GM12878 (cell line): ENCODE results near the gene GPR61. TPM values are rescaled to one million over a fixed set of nuclear protein-coding genes. Genes with fewer than 3 reads are reported as not detected.

Experiments
- ATAC-seq: fragments of 200-7000 bp; cut with Tn5 transposase; 3 replicates; pipeline ENCODE4 v1.9.1; 2020; ENCODE audit warnings: mild to moderate bottlenecking, moderate library complexity
- BruUV-seq: library from RNA; stranded (reverse); fragments of 400-500 nt; replicated peaks from 2 replicates; lab custom pipeline; 2021; lab: Mats Ljungman, UMichigan
- CTCF ChIA-PET: fragments of 300-600 bp; sonication (Branson Sonifier 250); formaldehyde crosslinking; extraction: SDS; loops from one replicate; lab custom pipeline; 2021; ENCODE audit warnings: inconsistent platforms; lab: Yijun Ruan, JAX
- POLR2A ChIA-PET: fragments of 350-600 bp; formaldehyde crosslinking; extraction: SDS; loops from one replicate; lab custom pipeline; 2021; ENCODE audit warnings: inconsistent platforms; lab: Charles Lee
- RAD21 ChIA-PET: fragments of 300-600 bp; sonication (Branson Sonifier 250); formaldehyde crosslinking; loops from one replicate; lab custom pipeline; 2023; ENCODE audit warnings: antibody characterized with exemption; ENCODE audit not compliant: unreplicated experiment; lab: Charles Lee
- SMC1A ChIA-PET: fragments of 300-600 bp; sonication (Branson Sonifier 250); formaldehyde crosslinking; loops from one replicate; lab custom pipeline; 2023; ENCODE audit not compliant: unreplicated experiment, uncharacterized antibody; lab: Charles Lee
- DNase-seq: peaks from one replicate; pipeline ENCODE4 v3.0.0-alpha.2; 2011; ENCODE audit warnings: low read depth, low spot score
- FAIRE-seq: peaks from 3 replicates; lab custom pipeline; 2011; peaks lifted over from hg19 to GRCh38; lab: Jason Lieb, UNC
- H2AFZ ChIP-seq: 2 replicates; pipeline ENCODE4 v1.6.0; 2011; ENCODE audit warnings: low read depth, low read length, control low read depth; ENCODE audit not compliant: control insufficient read depth
- H3K27ac ChIP-seq: 2 replicates; pipeline ENCODE4 v1.5.1; 2011; ENCODE audit warnings: control low read depth; ENCODE audit not compliant: control insufficient read depth, insufficient read depth
- H3K27me3 ChIP-seq, 2 experiments: replicated peaks in 1 of 2; 2 replicates each; pipeline versions ENCODE4 v1.6.0 to v1.6.1; 2011; ENCODE audit warnings: low read length in 1 of 2; ENCODE audit not compliant: control insufficient read depth in 2 of 2, insufficient read depth in 2 of 2
- H3K36me3 ChIP-seq, 2 experiments: 2 replicates each; pipeline ENCODE4 v1.5.1; 2011; ENCODE audit warnings: low read length in 1 of 2; ENCODE audit not compliant: control insufficient read depth in 2 of 2, insufficient read depth in 2 of 2
- H3K4me1 ChIP-seq: 2 replicates; pipeline ENCODE4 v1.6.1; 2011; ENCODE audit warnings: mild to moderate bottlenecking, low read length, moderate library complexity, mixed read lengths; ENCODE audit not compliant: control insufficient read depth, insufficient read depth
- H3K4me2 ChIP-seq: 2 replicates; pipeline ENCODE4 v1.6.0; 2011; ENCODE audit warnings: control low read depth; ENCODE audit not compliant: control insufficient read depth, insufficient read depth
- H3K4me3 ChIP-seq: fragments of 200-600 bp; sonication (generic); 2 replicates; pipeline ENCODE4 v1.5.1; 2016
- H3K79me2 ChIP-seq: 2 replicates; pipeline ENCODE4 v1.6.0; 2011; ENCODE audit warnings: low read length; ENCODE audit not compliant: control insufficient read depth, insufficient read depth
- H3K9ac ChIP-seq: 2 replicates; pipeline ENCODE4 v1.8.0; 2011; ENCODE audit warnings: low read length, control low read depth, mixed read lengths; ENCODE audit not compliant: control insufficient read depth, insufficient read depth
- H3K9me3 ChIP-seq: replicated peaks from 3 replicates; pipeline ENCODE4 v1.5.1; 2011; ENCODE audit warnings: mild to moderate bottlenecking, low read length; ENCODE audit not compliant: control insufficient read depth, insufficient read depth
- H4K20me1 ChIP-seq: 2 replicates; pipeline ENCODE4 v1.6.0; 2011; ENCODE audit not compliant: control insufficient read depth, insufficient read depth
- BMI1 ChIP-seq: fragments of 450-650 bp; IDR thresholded peaks from 2 replicates; pipeline ENCODE4 v1.6.1; 2016; ENCODE audit warnings: mild to moderate bottlenecking, moderate library complexity, borderline replicate concordance
- BRCA1 ChIP-seq: IDR thresholded peaks from 2 replicates; pipeline ENCODE4 v1.6.1; 2011; ENCODE audit warnings: low read depth, low read length, improper control_type of control experiment
- EP300 ChIP-seq, 2 experiments: fragments of 150-350 bp in 1 of 2; IDR thresholded peaks; 2 replicates each; pipeline ENCODE4 v1.6.1; 2011 to 2012; ENCODE audit warnings: low read depth in 2 of 2, low read length in 2 of 2, borderline replicate concordance in 1 of 2, improper control_type of control experiment in 1 of 2, inconsistent platforms in 1 of 2; ENCODE audit not compliant: control insufficient read depth in 1 of 2
- MYC ChIP-seq: IDR thresholded peaks from 2 replicates; pipeline ENCODE4 v1.6.1; 2011; ENCODE audit warnings: mild to moderate bottlenecking, low read length, moderate library complexity, inconsistent platforms; ENCODE audit not compliant: insufficient read depth, insufficient replicate concordance, insufficient read length, severe bottlenecking
- NR2C1 ChIP-seq: fragments of 450-650 bp; IDR thresholded peaks from 2 replicates; pipeline ENCODE4 v1.6.1; 2017; ENCODE audit warnings: antibody characterized with exemption, mild to moderate bottlenecking, moderate library complexity
- PKNOX1 ChIP-seq: fragments of 450-650 bp; IDR thresholded peaks from 2 replicates; pipeline ENCODE4 v1.6.1; 2016; ENCODE audit warnings: mild to moderate bottlenecking
- RBBP5 ChIP-seq: fragments of 200-600 bp; sonication (generic); conservative IDR thresholded peaks from 2 replicates; pipeline ENCODE4 v1.6.1; 2016
- STAT3 ChIP-seq: IDR thresholded peaks from 2 replicates; pipeline ENCODE4 v1.6.1; 2011; ENCODE audit warnings: low read depth, low read length, improper control_type of control experiment
- ZNF592 ChIP-seq: fragments of 450-650 bp; IDR thresholded peaks from 2 replicates; pipeline ENCODE4 v1.6.1; 2017; ENCODE audit warnings: mild to moderate bottlenecking, moderate library complexity
- WGBS: methylation state at CpG from one replicate; pipeline ENCODE4 v1.1.6; 2016; ENCODE audit warnings: low lambda C conversion rate; ENCODE audit not compliant: insufficient replicate concordance, insufficient coverage; ENCODE audit errors: missing lambda C conversion rate; 5-methylcytosine and 5-hydroxymethylcytosine counted together
- in situ Hi-C: fragments of 300-500 bp; cut with MboI; formaldehyde crosslinking; loops from 9 replicates; pipeline ENCODE4 v1.14.3; 2018; ENCODE audit warnings: mixed read lengths
- intact Hi-C: fragments of 100-400 bp; cut with micrococcal nuclease; formaldehyde crosslinking; loops from one replicate; pipeline ENCODE4 v1.14.2; 2022; ENCODE audit not compliant: unreplicated experiment
- polyA plus RNA-seq, 11 experiments: library from polyadenylated mRNA; depleted of rRNA in 4 of 11; unstranded in 6 of 11; stranded (reverse) in 5 of 11; fragments of >200 nt; fragmentation: Nextera tagmentation in 4 of 11; fragmentation: Illumina TruSeq in 1 of 11; extraction: Ambion mirVana in 4 of 11; extraction: Trizol in 1 of 11; gene quantifications; 1 replicate in 1 of 11; 2 replicates in 10 of 11; pipeline versions ENCODE4 v1.2.1 to v1.2.3, GENCODE V29; 2011 to 2016; ENCODE audit warnings: inconsistent platforms in 2 of 11, missing spikeins in 2 of 11, low read depth in 1 of 11
- total RNA-seq, 4 experiments: library from RNA; depleted of rRNA in 3 of 4; stranded (reverse); fragments of >200 nt in 3 of 4; fragmentation: Illumina TruSeq in 1 of 4; extraction: Trizol in 1 of 4; gene quantifications; 2 replicates each; pipeline versions ENCODE4 v1.2.1 to v1.2.3, GENCODE V29; 2013 to 2021

GPR61 gene
- total and polyA plus RNA-seq, 10 of the 15 experiments (the other 5 are each of a cell fraction or from before 2014, with no cell fraction given), result 0.19 to 1.1 (median 0.35) TPM; not detected in 2

GRCh38 chr1:109543283-109543987, 3.8 kb downstream of the GPR61 start:
- H3K4me1 ChIP-seq, result peaks cover 6% of the 10 kb centered on the region
- H3K9ac ChIP-seq, result no peak overlapping the region
- peaks cover 17% of the 10 kb centered on the region for H3K79me2 ChIP-seq
- ChIA-PET SMC1A (interaction anchor here (4.2 to 4.6 kb wide), 2 partner anchors 95 to 231 kb away, joined by 58 to 117 read pairs; no protein-coding TSS in a partner anchor), CTCF (interaction anchor here (1.0 to 7.6 kb wide), 13 partner anchors 8 to 441 kb away, joined by 3 to 201 read pairs (median 11); partner anchors contain the start of genes AHCYL1, CYB561D1 and PSRC1), POLR2A (interaction anchor here (0.6 kb wide), 2 partner anchors 10 to 134 kb away, joined by 3 to 4 read pairs; no protein-coding TSS in a partner anchor), RAD21 (interaction anchor here (1.0 to 4.7 kb wide), 3 partner anchors 81 to 441 kb away, joined by 3 to 106 read pairs (median 38); partner anchors contain the start of gene AHCYL1)
- H3K27me3 ChIP-seq, result no peaks in the 10 kb centered on the region
- H3K27ac ChIP-seq, result no peak overlapping the region
- FAIRE-seq, result no peak
- intact Hi-C loops, result no loop called here
- no peak for DNase-seq
- H4K20me1 ChIP-seq, result no peaks in the 10 kb centered on the region
- in situ Hi-C loops, result no loop called here
- H3K4me2 ChIP-seq, result no peak overlapping the region
- 54% methylated on average over 24 of the region's 24 CpGs for WGBS
- no peaks in the 10 kb centered on the region for H3K36me3 ChIP-seq
- BruUV-seq, result no TSS peak
- ATAC-seq, result no peak
- H3K4me3 ChIP-seq, result no peak overlapping the region
- no peaks in the 10 kb centered on the region for H3K9me3 ChIP-seq
- no peak overlapping the region for H2AFZ ChIP-seq
- TF ChIP-seq ZNF592 (no peak), MYC (no peak), EP300 (IDR thresholded peaks at IDR 0.05; ENCODE audit: borderline replicate concordance in 1 of 2, control insufficient read depth in 1 of 2, low read depth in 2 of 2, low read length in 2 of 2) (no peak), NR2C1 (no peak), BMI1 (no peak), PKNOX1 (no peak), RBBP5 (no peak), STAT3 (no peak), BRCA1 (no peak)
